ENCODE data around the gene RAD51D.

RAD51D gene

DNA sequence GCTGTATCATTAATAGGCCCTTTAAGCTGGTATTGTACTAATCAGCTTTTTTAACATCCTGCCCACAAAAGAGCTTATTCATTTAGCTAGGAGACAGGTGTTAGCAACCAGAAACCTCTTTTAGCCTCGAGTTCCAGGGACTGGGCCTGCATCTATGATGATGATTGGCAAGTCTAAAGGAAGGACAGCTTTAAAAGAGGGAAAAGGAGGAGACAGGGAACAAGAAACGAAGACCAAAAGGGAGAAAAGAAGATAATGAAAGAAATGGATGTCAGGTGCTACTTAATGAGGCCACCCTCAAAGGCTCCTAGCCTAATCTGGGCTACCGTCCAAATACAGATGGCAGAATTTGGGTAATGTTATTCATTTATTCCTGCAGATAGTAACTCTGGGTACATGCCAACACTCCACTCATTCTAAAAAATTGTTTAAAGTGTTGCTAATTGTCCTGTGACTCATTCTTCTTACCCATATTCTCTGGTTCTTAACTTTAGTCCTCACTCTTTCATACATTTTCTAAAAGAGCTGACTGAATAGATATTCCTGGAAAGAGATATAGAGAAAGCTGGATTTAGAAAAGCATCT lies 37.5 kb downstream of the RAD51D start (continued):
- TF ChIP-seq, protein P1, sequence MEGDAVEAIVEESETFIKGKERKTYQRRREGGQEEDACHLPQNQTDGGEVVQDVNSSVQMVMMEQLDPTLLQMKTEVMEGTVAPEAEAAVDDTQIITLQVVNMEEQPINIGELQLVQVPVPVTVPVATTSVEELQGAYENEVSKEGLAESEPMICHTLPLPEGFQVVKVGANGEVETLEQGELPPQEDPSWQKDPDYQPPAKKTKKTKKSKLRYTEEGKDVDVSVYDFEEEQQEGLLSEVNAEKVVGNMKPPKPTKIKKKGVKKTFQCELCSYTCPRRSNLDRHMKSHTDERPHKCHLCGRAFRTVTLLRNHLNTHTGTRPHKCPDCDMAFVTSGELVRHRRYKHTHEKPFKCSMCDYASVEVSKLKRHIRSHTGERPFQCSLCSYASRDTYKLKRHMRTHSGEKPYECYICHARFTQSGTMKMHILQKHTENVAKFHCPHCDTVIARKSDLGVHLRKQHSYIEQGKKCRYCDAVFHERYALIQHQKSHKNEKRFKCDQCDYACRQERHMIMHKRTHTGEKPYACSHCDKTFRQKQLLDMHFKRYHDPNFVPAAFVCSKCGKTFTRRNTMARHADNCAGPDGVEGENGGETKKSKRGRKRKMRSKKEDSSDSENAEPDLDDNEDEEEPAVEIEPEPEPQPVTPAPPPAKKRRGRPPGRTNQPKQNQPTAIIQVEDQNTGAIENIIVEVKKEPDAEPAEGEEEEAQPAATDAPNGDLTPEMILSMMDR (tag by site-specific recombination; IDR thresholded peaks at IDR 0.05) = no peak
- no peak for TF ChIP-seq ZIC2 (tag by site-specific recombination; IDR thresholded peaks at IDR 0.05)
- no peak for TF ChIP-seq ZNF423 (tag by site-specific recombination; IDR thresholded peaks at IDR 0.05)
- no peak for TF ChIP-seq ZNF510 (tag by site-specific recombination; IDR thresholded peaks at IDR 0.05; ENCODE audit: insufficient replicate concordance)
- TF ChIP-seq ZBTB17 (tag by site-specific recombination; IDR thresholded peaks at IDR 0.05) = peak; percentile 53
- no peak for TF ChIP-seq ZNF518A (tag by site-specific recombination; conservative IDR thresholded peaks at IDR 0.05; ENCODE audit: low read depth)
- TF ChIP-seq ZNF202 (tag by site-specific recombination; IDR thresholded peaks at IDR 0.05; ENCODE audit: borderline replicate concordance) = no peak
- TF ChIP-seq ZNF341 (tag by site-specific recombination; IDR thresholded peaks at IDR 0.05; ENCODE audit: low read depth) = no peak
- TF ChIP-seq GLIS1 (tag by site-specific recombination; IDR thresholded peaks at IDR 0.05) = peak; percentile 85
- TF ChIP-seq, protein P2, sequence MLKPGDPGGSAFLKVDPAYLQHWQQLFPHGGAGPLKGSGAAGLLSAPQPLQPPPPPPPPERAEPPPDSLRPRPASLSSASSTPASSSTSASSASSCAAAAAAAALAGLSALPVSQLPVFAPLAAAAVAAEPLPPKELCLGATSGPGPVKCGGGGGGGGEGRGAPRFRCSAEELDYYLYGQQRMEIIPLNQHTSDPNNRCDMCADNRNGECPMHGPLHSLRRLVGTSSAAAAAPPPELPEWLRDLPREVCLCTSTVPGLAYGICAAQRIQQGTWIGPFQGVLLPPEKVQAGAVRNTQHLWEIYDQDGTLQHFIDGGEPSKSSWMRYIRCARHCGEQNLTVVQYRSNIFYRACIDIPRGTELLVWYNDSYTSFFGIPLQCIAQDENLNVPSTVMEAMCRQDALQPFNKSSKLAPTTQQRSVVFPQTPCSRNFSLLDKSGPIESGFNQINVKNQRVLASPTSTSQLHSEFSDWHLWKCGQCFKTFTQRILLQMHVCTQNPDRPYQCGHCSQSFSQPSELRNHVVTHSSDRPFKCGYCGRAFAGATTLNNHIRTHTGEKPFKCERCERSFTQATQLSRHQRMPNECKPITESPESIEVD (tag by site-specific recombination; IDR thresholded peaks at IDR 0.05) = peak; percentile 98
- TF ChIP-seq ZNF623 (tag by site-specific recombination; IDR thresholded peaks at IDR 0.05) = no peak
- peak; percentile 63; the same call in 1 of the 2 replicates for TF ChIP-seq ZEB2 (tag by site-specific recombination; IDR thresholded peaks at IDR 0.05)
- no peak for TF ChIP-seq YY1 (tag by site-specific recombination; IDR thresholded peaks at IDR 0.05)
- no peak for TF ChIP-seq ZNF37A (tag by site-specific recombination; IDR thresholded peaks at IDR 0.05)
- no peak for TF ChIP-seq KLF16 (tag by site-specific recombination; IDR thresholded peaks at IDR 0.05)
- no peak for TF ChIP-seq GLIS2 (tag by site-specific recombination; IDR thresholded peaks at IDR 0.05)
- 0 out of 2 replicates have a peak, but pooled peaks have one; percentile 10 for TF ChIP-seq PATZ1 (tag by site-specific recombination; IDR thresholded peaks at IDR 0.05)
- TF ChIP-seq ZNF23 (tag by site-specific recombination; IDR thresholded peaks at IDR 0.05; ENCODE audit: borderline replicate concordance) = no peak
- TF ChIP-seq ZSCAN23 (tag by site-specific recombination; IDR thresholded peaks at IDR 0.05) = no peak
- TF ChIP-seq ZNF558 (tag by site-specific recombination; IDR thresholded peaks at IDR 0.05) = no peak; the same call in 1 of the 2 replicates
- no peak for TF ChIP-seq ZNF138 (tag by site-specific recombination; IDR thresholded peaks at IDR 0.05; ENCODE audit: borderline replicate concordance)
- no peak for TF ChIP-seq KLF9 (tag by site-specific recombination; IDR thresholded peaks at IDR 0.05; ENCODE audit: low read depth)
- TF ChIP-seq SP3 (tag by site-specific recombination; IDR thresholded peaks at IDR 0.05) = no peak
- no peak for TF ChIP-seq KLF7 (tag by site-specific recombination; IDR thresholded peaks at IDR 0.05; ENCODE audit: borderline replicate concordance)
- no peak for TF ChIP-seq GFI1B (tag by site-specific recombination; IDR thresholded peaks at IDR 0.05)
- TF ChIP-seq, protein P3, sequence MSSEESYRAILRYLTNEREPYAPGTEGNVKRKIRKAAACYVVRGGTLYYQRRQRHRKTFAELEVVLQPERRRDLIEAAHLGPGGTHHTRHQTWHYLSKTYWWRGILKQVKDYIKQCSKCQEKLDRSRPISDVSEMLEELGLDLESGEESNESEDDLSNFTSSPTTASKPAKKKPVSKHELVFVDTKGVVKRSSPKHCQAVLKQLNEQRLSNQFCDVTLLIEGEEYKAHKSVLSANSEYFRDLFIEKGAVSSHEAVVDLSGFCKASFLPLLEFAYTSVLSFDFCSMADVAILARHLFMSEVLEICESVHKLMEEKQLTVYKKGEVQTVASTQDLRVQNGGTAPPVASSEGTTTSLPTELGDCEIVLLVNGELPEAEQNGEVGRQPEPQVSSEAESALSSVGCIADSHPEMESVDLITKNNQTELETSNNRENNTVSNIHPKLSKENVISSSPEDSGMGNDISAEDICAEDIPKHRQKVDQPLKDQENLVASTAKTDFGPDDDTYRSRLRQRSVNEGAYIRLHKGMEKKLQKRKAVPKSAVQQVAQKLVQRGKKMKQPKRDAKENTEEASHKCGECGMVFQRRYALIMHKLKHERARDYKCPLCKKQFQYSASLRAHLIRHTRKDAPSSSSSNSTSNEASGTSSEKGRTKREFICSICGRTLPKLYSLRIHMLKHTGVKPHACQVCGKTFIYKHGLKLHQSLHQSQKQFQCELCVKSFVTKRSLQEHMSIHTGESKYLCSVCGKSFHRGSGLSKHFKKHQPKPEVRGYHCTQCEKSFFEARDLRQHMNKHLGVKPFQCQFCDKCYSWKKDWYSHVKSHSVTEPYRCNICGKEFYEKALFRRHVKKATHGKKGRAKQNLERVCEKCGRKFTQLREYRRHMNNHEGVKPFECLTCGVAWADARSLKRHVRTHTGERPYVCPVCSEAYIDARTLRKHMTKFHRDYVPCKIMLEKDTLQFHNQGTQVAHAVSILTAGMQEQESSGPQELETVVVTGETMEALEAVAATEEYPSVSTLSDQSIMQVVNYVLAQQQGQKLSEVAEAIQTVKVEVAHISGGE (tag by site-specific recombination; conservative IDR thresholded peaks at IDR 0.05; ENCODE audit: low read depth) = no peak
- no peak for TF ChIP-seq ZNF175 (tag by site-specific recombination; IDR thresholded peaks at IDR 0.05)
